Measurements from ENCODE around the gene CHEK2.

The CHEK2 gene

DNA sequence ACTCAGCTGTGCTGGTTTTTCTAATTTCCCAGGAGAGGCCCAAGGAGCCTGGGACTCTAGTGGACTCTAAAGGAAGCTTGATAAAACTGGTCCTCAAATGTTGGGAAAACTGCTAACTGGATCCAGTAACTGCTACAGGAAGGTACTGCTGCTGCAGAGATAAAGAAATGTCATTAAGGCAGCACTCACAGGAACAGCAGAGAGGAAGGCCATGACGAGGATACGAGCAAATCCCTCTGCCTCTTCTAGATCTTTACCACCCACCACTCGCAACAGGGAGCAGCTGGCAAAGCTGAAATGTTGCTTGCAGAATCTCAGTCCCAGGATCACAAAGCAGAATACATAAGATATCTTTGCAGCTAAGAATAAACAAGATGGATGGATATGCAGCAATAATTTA lies 85.4 kb downstream of the CHEK2 start:
- Histone ChIP-seq H3K4me3 (no peak overlapping the region), H3K4me1 (peaks cover 4% of the 10 kb centered on the region), H3K36me3 (replicated peaks) (no peaks in the 10 kb centered on the region), H3K9me3 (no peaks in the 10 kb centered on the region), H3K27me3 (ENCODE audit: low read depth) (no peaks in the 10 kb centered on the region)
- no peak for DNase-seq (ENCODE audit: low spot score in 2 of 2)
- in situ Hi-C loops (cut with MboI; ENCODE audit: low sequenced_read_pairs), result no loop called here

DNA sequence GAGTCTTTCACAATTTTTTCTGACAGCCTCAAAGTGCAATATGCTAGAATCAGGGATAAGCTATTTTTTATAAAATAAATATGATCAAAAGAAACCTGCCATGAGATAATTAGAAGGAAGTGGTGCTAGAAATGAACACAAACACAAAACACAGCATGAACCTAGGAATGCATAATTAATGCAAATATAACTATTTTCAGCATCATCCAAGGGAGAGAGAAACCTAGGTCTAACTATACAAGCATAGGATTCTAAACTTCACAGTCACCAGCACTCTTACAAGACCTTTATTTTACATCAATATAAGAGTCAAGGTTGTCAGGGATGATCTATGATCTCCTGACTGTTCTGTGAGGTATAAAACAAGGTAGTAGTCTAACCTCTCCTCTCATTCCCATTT lies 91.2 kb downstream of the CHEK2 start:
- Histone ChIP-seq H3K36me3 (replicated peaks) (no peaks in the 10 kb centered on the region), H3K27me3 (ENCODE audit: low read depth) (no peaks in the 10 kb centered on the region), H3K4me1 (peaks cover 13% of the 10 kb centered on the region), H3K9me3 (no peaks in the 10 kb centered on the region), H3K4me3 (no peak overlapping the region)
- DNase-seq (ENCODE audit: low spot score in 2 of 2), result no peak
- in situ Hi-C loops (cut with MboI; ENCODE audit: low sequenced_read_pairs), result no loop called here

DNA sequence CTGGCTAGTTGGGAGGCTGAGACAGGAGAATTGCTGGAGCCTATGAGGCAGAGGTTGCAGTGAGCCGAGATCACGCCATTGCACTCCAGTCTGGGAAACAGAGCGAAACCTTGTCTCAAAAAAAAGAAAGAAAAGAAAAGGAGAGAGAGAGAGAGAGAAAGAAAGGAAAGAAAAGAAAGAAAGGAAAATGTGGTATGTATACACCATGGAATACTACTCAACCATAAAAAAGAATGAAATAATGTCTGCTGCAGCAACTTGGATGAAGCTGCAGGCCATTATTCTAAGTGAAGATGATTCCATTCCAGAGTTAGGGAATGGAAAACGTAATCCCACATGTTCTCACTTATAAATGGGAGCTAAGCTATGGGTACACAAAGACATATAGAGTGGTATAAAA lies 92.8 kb downstream of the CHEK2 start:
- Histone ChIP-seq H3K4me1 (peaks cover 13% of the 10 kb centered on the region), H3K27me3 (ENCODE audit: low read depth) (no peaks in the 10 kb centered on the region), H3K9me3 (no peaks in the 10 kb centered on the region), H3K36me3 (replicated peaks) (no peaks in the 10 kb centered on the region), H3K4me3 (no peak overlapping the region)
- in situ Hi-C loops (cut with MboI; ENCODE audit: low sequenced_read_pairs), result no loop called here
- no peak for DNase-seq (ENCODE audit: low spot score in 2 of 2)

DNA sequence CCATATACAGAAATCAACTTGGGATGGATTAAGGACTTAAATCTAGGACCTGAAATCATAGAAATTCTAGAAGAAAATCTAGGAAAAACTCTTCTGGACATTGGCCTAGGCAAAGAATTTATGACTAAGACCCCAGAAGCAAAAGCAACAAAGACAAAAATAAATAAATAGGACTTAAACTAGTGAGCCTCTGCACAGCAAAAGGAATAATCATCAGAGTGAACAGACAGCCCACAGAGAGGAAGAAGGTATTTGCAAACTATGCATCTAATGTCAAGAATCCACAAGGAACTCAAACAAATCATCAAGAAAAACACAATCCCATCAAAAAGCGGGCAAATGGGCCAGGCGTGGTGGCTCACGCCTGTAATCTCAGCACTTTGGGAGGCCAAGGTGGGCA lies 94.4 kb downstream of the CHEK2 start:
- Histone ChIP-seq H3K27me3 (ENCODE audit: low read depth) (no peaks in the 10 kb centered on the region), H3K4me3 (no peak overlapping the region), H3K9me3 (no peaks in the 10 kb centered on the region), H3K36me3 (replicated peaks) (no peaks in the 10 kb centered on the region), H3K4me1 (peaks cover 13% of the 10 kb centered on the region)
- in situ Hi-C loops (cut with MboI; ENCODE audit: low sequenced_read_pairs), result no loop called here
- DNase-seq (ENCODE audit: low spot score in 2 of 2), result no peak

DNA sequence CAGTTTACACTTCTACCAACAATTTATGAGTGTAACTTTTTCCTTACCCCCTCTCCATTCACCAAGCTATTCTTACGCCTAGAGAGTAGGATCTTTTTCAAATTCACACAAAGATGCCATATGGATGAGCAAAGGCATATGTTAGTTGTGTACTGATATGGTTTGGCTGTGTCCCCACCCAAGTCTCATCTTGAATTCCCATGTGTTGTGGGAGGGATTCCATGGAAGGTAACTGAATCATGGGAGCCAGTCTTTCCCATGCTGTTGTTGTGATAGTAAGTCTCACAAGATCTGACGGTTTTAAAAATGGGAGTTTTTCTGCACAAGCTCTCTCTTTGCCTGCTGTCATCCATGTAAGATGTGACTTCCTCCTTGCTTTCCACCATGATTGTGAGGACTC lies 102.3 kb downstream of the CHEK2 start:
- in situ Hi-C loops (cut with MboI; ENCODE audit: low sequenced_read_pairs), result no loop called here

More for the DNA sequence above, 102.3 kb downstream of the CHEK2 start:
- Histone ChIP-seq H3K27me3 (ENCODE audit: low read depth) (no peaks in the 10 kb centered on the region), H3K36me3 (replicated peaks) (no peaks in the 10 kb centered on the region), H3K4me1 (no peaks in the 10 kb centered on the region; the same call in 1 of the 2 replicates), H3K9me3 (no peaks in the 10 kb centered on the region), H3K4me3 (no peak overlapping the region)
- DNase-seq (ENCODE audit: low spot score in 2 of 2), result no peak
